ENCODE data around the gene TRIM34. TPM values are rescaled to one million over a fixed set of nuclear protein-coding genes. Genes with fewer than 3 reads are reported as not detected.
"Not testable (repeated sequence)": the region's sequence is repeated elsewhere in the genome, so short reads cannot be mapped to it uniquely, and the experiment has no call there.

The TRIM34 gene
- total RNA-seq, 2 experiments from 2014 or later: 10.4 to 11.8 TPM

GRCh38 chr11:5621580-5621979 lies 3.2 kb upstream of the TRIM34 start:
- H3K4me1 Mint-ChIP-seq: peaks cover 18% of the 10 kb centered on the region
- H3K36me3 Mint-ChIP-seq (ENCODE audit: low read depth): peaks cover 4% of the 10 kb centered on the region
- no peak overlapping the region for H3K27ac Mint-ChIP-seq
- no peaks in the 10 kb centered on the region for H3K27me3 Mint-ChIP-seq
- ATAC-seq: no peak
- CTCF ChIA-PET: interaction anchor here (1.6 kb wide), 1 partner anchor 63 kb away, joined by 4 read pairs; the partner anchor contains the start of gene TRIM5
- no peaks in the 10 kb centered on the region for H3K9me3 Mint-ChIP-seq (ENCODE audit: low read depth)
- DNase-seq: no peak
- POLR2A ChIA-PET: no interaction called here
- intact Hi-C loops (cut with DNase I, micrococcal nuclease): loop anchor here in 1 of 2 experiments (10.0 kb wide), 2 partner anchors 613 to 1017 kb away; partner anchors contain the start of genes CNGA4, FHIP1B and TRIM68
- no peak overlapping the region for H3K4me3 Mint-ChIP-seq

- intact Hi-C loops (cut with DNase I, micrococcal nuclease): loop anchor here in 1 of 2 experiments (10.0 kb wide), 2 partner anchors 612 to 1018 kb away; partner anchors contain the start of genes CNGA4, FHIP1B and TRIM68
- peaks cover 31% of the 10 kb centered on the region for H3K4me1 Mint-ChIP-seq
- H3K9me3 Mint-ChIP-seq (ENCODE audit: low read depth): peaks cover 2% of the 10 kb centered on the region
- no peak overlapping the region for H3K4me3 Mint-ChIP-seq
- H3K27ac Mint-ChIP-seq: peak overlapping the region; percentile 69
- H3K27me3 Mint-ChIP-seq: no peaks in the 10 kb centered on the region
- DNase-seq (no peak), ATAC-seq (no peak)
- ChIA-PET POLR2A (no interaction called here), CTCF (no interaction called here)
- H3K36me3 Mint-ChIP-seq (ENCODE audit: low read depth): peaks cover 7% of the 10 kb centered on the region
These were observed 2.0 kb upstream of the TRIM34 start for GRCh38 chr11:5622802-5623201.

GRCh38 chr11:5625281-5625680 lies 480 bp downstream of the TRIM34 start:
- ChIA-PET CTCF (no interaction called here), POLR2A (no interaction called here)
- intact Hi-C loops (cut with DNase I, micrococcal nuclease): loop anchor here (2.0 to 10.0 kb wide), 3 partner anchors 60 to 1020 kb away; partner anchors contain the start of genes CNGA4 (in 1 of the 2), FHIP1B (in 1 of the 2), TRIM5 (in 1 of the 2) and TRIM68 (in 1 of the 2)
- peaks cover 36% of the 10 kb centered on the region for H3K4me1 Mint-ChIP-seq
- H3K36me3 Mint-ChIP-seq (ENCODE audit: low read depth): peaks cover 7% of the 10 kb centered on the region
- H3K27ac Mint-ChIP-seq: peak overlapping the region; percentile 95
- H3K9me3 Mint-ChIP-seq (ENCODE audit: low read depth): peaks cover 4% of the 10 kb centered on the region
- ATAC-seq: no peak
- peak overlapping the region; percentile 87 for H3K4me3 Mint-ChIP-seq
- DNase-seq: no peak
- no peaks in the 10 kb centered on the region for H3K27me3 Mint-ChIP-seq

GRCh38 chr11:5626196-5626595 lies 1.4 kb downstream of the TRIM34 start:
- DNase-seq: no peak
- intact Hi-C loops (cut with DNase I, micrococcal nuclease): loop anchor here in 1 of 2 experiments (10.0 kb wide), 2 partner anchors 609 to 1021 kb away; partner anchors contain the start of genes CNGA4, FHIP1B and TRIM68
- Mint-ChIP-seq H3K27ac (peak overlapping the region; percentile 95), H3K36me3 (ENCODE audit: low read depth) (peaks cover 8% of the 10 kb centered on the region), H3K9me3 (ENCODE audit: low read depth) (peaks cover 4% of the 10 kb centered on the region), H3K4me3 (peak overlapping the region; percentile 87), H3K27me3 (no peaks in the 10 kb centered on the region), H3K4me1 (peaks cover 41% of the 10 kb centered on the region)
- ATAC-seq: no peak
- ChIA-PET CTCF (no interaction called here), POLR2A (no interaction called here)

GRCh38 chr11:5631417-5631816 lies 6.6 kb downstream of the TRIM34 start:
- DNase-seq: no peak
- ChIA-PET CTCF (no interaction called here), POLR2A (no interaction called here)
- intact Hi-C loops (cut with DNase I, micrococcal nuclease): no loop called here
- no peak overlapping the region for H3K27ac Mint-ChIP-seq
- H3K9me3 Mint-ChIP-seq (ENCODE audit: low read depth): peaks cover 4% of the 10 kb centered on the region
- H3K27me3 Mint-ChIP-seq: no peaks in the 10 kb centered on the region
- peaks cover 30% of the 10 kb centered on the region for H3K4me1 Mint-ChIP-seq
- H3K36me3 Mint-ChIP-seq (ENCODE audit: low read depth): peaks cover 14% of the 10 kb centered on the region
- H3K4me3 Mint-ChIP-seq: no peak overlapping the region
- peak; percentile 30 for ATAC-seq

- H3K27me3 Mint-ChIP-seq: no peaks in the 10 kb centered on the region
- ChIA-PET CTCF (no interaction called here), POLR2A (interaction anchor here (0.7 kb wide), 1 partner anchor 1167 kb away, joined by 3 read pairs; no protein-coding TSS in a partner anchor)
- no peak overlapping the region for H3K27ac Mint-ChIP-seq
- H3K4me3 Mint-ChIP-seq: no peak overlapping the region
- DNase-seq (no peak), ATAC-seq (no peak)
- H3K9me3 Mint-ChIP-seq (ENCODE audit: low read depth): peaks cover 2% of the 10 kb centered on the region
- H3K36me3 Mint-ChIP-seq (ENCODE audit: low read depth): peaks cover 12% of the 10 kb centered on the region
- H3K4me1 Mint-ChIP-seq: peaks cover 23% of the 10 kb centered on the region
- intact Hi-C loops (cut with DNase I, micrococcal nuclease): no loop called here
These were observed 7.3 kb downstream of the TRIM34 start for GRCh38 chr11:5631969-5632635.

GRCh38 chr11:5639953-5640352 lies 15.2 kb downstream of the TRIM34 start:
- no peaks in the 10 kb centered on the region for H3K27me3 Mint-ChIP-seq
- H3K9me3 Mint-ChIP-seq (ENCODE audit: low read depth): no peaks in the 10 kb centered on the region
- DNase-seq: no peak
- ChIA-PET CTCF (no interaction called here), POLR2A (no interaction called here)
- no peak overlapping the region for H3K4me3 Mint-ChIP-seq
- ATAC-seq: no peak
- peaks cover 8% of the 10 kb centered on the region for H3K4me1 Mint-ChIP-seq
- peaks cover 29% of the 10 kb centered on the region for H3K36me3 Mint-ChIP-seq (ENCODE audit: low read depth)
- no peak overlapping the region for H3K27ac Mint-ChIP-seq
- intact Hi-C loops (cut with DNase I, micrococcal nuclease): loop anchor here in 1 of 2 experiments (5.0 kb wide), 1 partner anchor 52 kb away; no protein-coding TSS in a partner anchor

- intact Hi-C loops (cut with DNase I, micrococcal nuclease): loop anchor here in 1 of 2 experiments (5.0 kb wide), 1 partner anchor 49 kb away; no protein-coding TSS in a partner anchor
- Mint-ChIP-seq H3K27me3 (no peaks in the 10 kb centered on the region), H3K36me3 (ENCODE audit: low read depth) (peaks cover 24% of the 10 kb centered on the region), H3K4me1 (peaks cover 8% of the 10 kb centered on the region), H3K9me3 (ENCODE audit: low read depth) (no peaks in the 10 kb centered on the region), H3K4me3 (no peak overlapping the region), H3K27ac (no peak overlapping the region)
- ATAC-seq (peak; percentile 96), DNase-seq (no peak)
- CTCF ChIA-PET: no interaction called here
- POLR2A ChIA-PET: no interaction called here
These were observed 18.8 kb downstream of the TRIM34 start for GRCh38 chr11:5643585-5643984.

GRCh38 chr11:5646139-5646538 lies 21.3 kb downstream of the TRIM34 start:
- H3K36me3 Mint-ChIP-seq (ENCODE audit: low read depth): peaks cover 14% of the 10 kb centered on the region
- no peak overlapping the region for H3K4me3 Mint-ChIP-seq
- H3K27ac Mint-ChIP-seq: no peak overlapping the region
- ChIA-PET CTCF (no interaction called here), POLR2A (no interaction called here)
- H3K9me3 Mint-ChIP-seq (ENCODE audit: low read depth): no peaks in the 10 kb centered on the region
- no peak for DNase-seq
- no peaks in the 10 kb centered on the region for H3K27me3 Mint-ChIP-seq
- no peak for ATAC-seq
- H3K4me1 Mint-ChIP-seq: peaks cover 8% of the 10 kb centered on the region
- intact Hi-C loops (cut with DNase I, micrococcal nuclease): no loop called here

- no peak for ATAC-seq
- peaks cover 13% of the 10 kb centered on the region for H3K36me3 Mint-ChIP-seq (ENCODE audit: low read depth)
- intact Hi-C loops (cut with DNase I, micrococcal nuclease): no loop called here
- peaks cover 6% of the 10 kb centered on the region for H3K9me3 Mint-ChIP-seq (ENCODE audit: low read depth)
- POLR2A ChIA-PET: no interaction called here
- DNase-seq: no peak
- CTCF ChIA-PET: no interaction called here
- H3K4me3 Mint-ChIP-seq: no peak overlapping the region
- H3K27ac Mint-ChIP-seq: no peak overlapping the region
- no peaks in the 10 kb centered on the region for H3K4me1 Mint-ChIP-seq
- no peaks in the 10 kb centered on the region for H3K27me3 Mint-ChIP-seq
These were observed 30.7 kb downstream of the TRIM34 start for GRCh38 chr11:5655474-5655873.

- POLR2A ChIA-PET; H3K4me3 Mint-ChIP-seq; H3K27me3 Mint-ChIP-seq; intact Hi-C loops (cut with DNase I, micrococcal nuclease); H3K27ac Mint-ChIP-seq; ATAC-seq; DNase-seq; CTCF ChIA-PET; H3K4me1 Mint-ChIP-seq; H3K9me3 Mint-ChIP-seq (ENCODE audit: low read depth): not testable (repeated sequence)
- peaks cover 13% of the 10 kb centered on the region for H3K36me3 Mint-ChIP-seq (ENCODE audit: low read depth)
These were observed 32.2 kb downstream of the TRIM34 start for GRCh38 chr11:5656956-5657355.

GRCh38 chr11:5658318-5658717 lies 33.5 kb downstream of the TRIM34 start:
- Mint-ChIP-seq H3K27me3 (no peaks in the 10 kb centered on the region), H3K9me3 (ENCODE audit: low read depth) (peaks cover 5% of the 10 kb centered on the region), H3K36me3 (ENCODE audit: low read depth) (peaks cover 11% of the 10 kb centered on the region), H3K27ac (no peak overlapping the region), H3K4me3 (no peak overlapping the region), H3K4me1 (no peaks in the 10 kb centered on the region)
- intact Hi-C loops (cut with DNase I, micrococcal nuclease): no loop called here
- POLR2A ChIA-PET: no interaction called here
- DNase-seq (no peak), ATAC-seq (no peak)
- CTCF ChIA-PET: no interaction called here
